Activated T-cell treated with anti-CD3 and anti-CD28 coated beads, Interleukin-2, amount 50 U/mL, for 4 hours (primary cell): ENCODE measurements around the gene RAVER2. TPM values are rescaled to one million over a fixed set of nuclear protein-coding genes. Genes with fewer than 3 reads are reported as not detected.
"Not testable (repeated sequence)": the region's sequence is repeated elsewhere in the genome, so short reads cannot be mapped to it uniquely, and the experiment has no call there.

Experiments
- ATAC-seq, 2 donors: fragments of 200-7000 bp; cut with Tn5 transposase; one replicate each; pipeline ENCODE4 v1.10.0; 2021
- DNase-seq: peaks from one replicate; pipeline ENCODE4 v3.0.0-alpha.2; 2020
- H3K27me3 Mint-ChIP-seq: one replicate; pipeline ENCODE4 v1.8.0; 2021; ENCODE audit warnings: low read depth, mixed read lengths
- H3K36me3 Mint-ChIP-seq: one replicate; pipeline ENCODE4 v1.8.0; 2022; ENCODE audit warnings: mixed read lengths; ENCODE audit not compliant: insufficient read depth
- H3K4me1 Mint-ChIP-seq: one replicate; pipeline ENCODE4 v1.8.0; 2021; ENCODE audit warnings: low read depth, mixed read lengths
- H3K4me3 Mint-ChIP-seq: one replicate; pipeline ENCODE4 v1.8.0; 2021; ENCODE audit warnings: mild to moderate bottlenecking, moderate library complexity, mixed read lengths
- H3K9me3 Mint-ChIP-seq: one replicate; pipeline ENCODE4 v1.8.0; 2021; ENCODE audit warnings: mixed read lengths
- total RNA-seq, 3 donors: library from RNA; stranded (reverse); gene quantifications; one replicate each; pipeline ENCODE4 v1.2.1, GENCODE V29; 2021

The RAVER2 gene
- total RNA-seq, 3 donors from 2014 or later: 1.2 to 1.8 (median 1.3) TPM

GRCh38 chr1:64811131-64811530 is 66.3 kb downstream of the RAVER2 start:
- H3K27me3 Mint-ChIP-seq: no peaks in the 10 kb centered on the region

GRCh38 chr1:64814427-64814826 is 69.6 kb downstream of the RAVER2 start:
- ATAC-seq (no peak), DNase-seq (no peak)
- Mint-ChIP-seq H3K36me3 (no peaks in the 10 kb centered on the region), H3K27me3 (no peaks in the 10 kb centered on the region), H3K4me3 (no peak overlapping the region), H3K9me3 (no peaks in the 10 kb centered on the region), H3K4me1 (no peaks in the 10 kb centered on the region)

More at GRCh38 chr1:64811131-64811530, 66.3 kb downstream of the RAVER2 start:
- H3K4me1 Mint-ChIP-seq: no peaks in the 10 kb centered on the region
- no peak for ATAC-seq
- H3K4me3 Mint-ChIP-seq: no peak overlapping the region
- H3K9me3 Mint-ChIP-seq: no peaks in the 10 kb centered on the region
- no peaks in the 10 kb centered on the region for H3K36me3 Mint-ChIP-seq
- DNase-seq: no peak

- not testable (repeated sequence) for H3K4me1 Mint-ChIP-seq, H3K36me3 Mint-ChIP-seq, H3K9me3 Mint-ChIP-seq, H3K4me3 Mint-ChIP-seq, H3K27me3 Mint-ChIP-seq, DNase-seq, ATAC-seq
Observed at GRCh38 chr1:64817364-64817763, 72.5 kb downstream of the RAVER2 start.

GRCh38 chr1:64820572-64820971 is 75.7 kb downstream of the RAVER2 start:
- not testable (repeated sequence) for ATAC-seq, H3K9me3 Mint-ChIP-seq, H3K4me1 Mint-ChIP-seq, H3K27me3 Mint-ChIP-seq, H3K36me3 Mint-ChIP-seq, DNase-seq, H3K4me3 Mint-ChIP-seq

- ATAC-seq (no peak), DNase-seq (no peak)
- H3K36me3 Mint-ChIP-seq: no peaks in the 10 kb centered on the region
- H3K4me1 Mint-ChIP-seq: peaks cover 19% of the 10 kb centered on the region
- no peak overlapping the region for H3K4me3 Mint-ChIP-seq
- H3K27me3 Mint-ChIP-seq: no peaks in the 10 kb centered on the region
- H3K9me3 Mint-ChIP-seq: no peaks in the 10 kb centered on the region
Observed at GRCh38 chr1:64822621-64823020, 77.7 kb downstream of the RAVER2 start.

- H3K36me3 Mint-ChIP-seq: no peaks in the 10 kb centered on the region
- no peak overlapping the region for H3K4me3 Mint-ChIP-seq
- H3K4me1 Mint-ChIP-seq: peaks cover 31% of the 10 kb centered on the region
- DNase-seq: peak; percentile 56
- ATAC-seq: no peak
- no peaks in the 10 kb centered on the region for H3K9me3 Mint-ChIP-seq
- no peaks in the 10 kb centered on the region for H3K27me3 Mint-ChIP-seq
Observed at GRCh38 chr1:64823691-64824476, 79.0 kb downstream of the RAVER2 start.

GRCh38 chr1:64826991-64827390 is 82.1 kb downstream of the RAVER2 start:
- peaks cover 46% of the 10 kb centered on the region for H3K4me1 Mint-ChIP-seq
- H3K27me3 Mint-ChIP-seq: no peaks in the 10 kb centered on the region
- no peaks in the 10 kb centered on the region for H3K9me3 Mint-ChIP-seq
- ATAC-seq (peak; percentile 79 to 91), DNase-seq (no peak)
- no peaks in the 10 kb centered on the region for H3K36me3 Mint-ChIP-seq
- peak overlapping the region; percentile 16 for H3K4me3 Mint-ChIP-seq

- H3K9me3 Mint-ChIP-seq: no peaks in the 10 kb centered on the region
- ATAC-seq (peak; percentile 16 to 23), DNase-seq (no peak)
- H3K36me3 Mint-ChIP-seq: peaks cover 7% of the 10 kb centered on the region
- no peaks in the 10 kb centered on the region for H3K27me3 Mint-ChIP-seq
- no peak overlapping the region for H3K4me3 Mint-ChIP-seq
- peaks cover 46% of the 10 kb centered on the region for H3K4me1 Mint-ChIP-seq
Observed at GRCh38 chr1:64828829-64829228, 84.0 kb downstream of the RAVER2 start.

GRCh38 chr1:64829411-64830029 is 84.6 kb downstream of the RAVER2 start:
- ATAC-seq: no peak
- Mint-ChIP-seq H3K36me3 (peaks cover 12% of the 10 kb centered on the region), H3K4me3 (no peak overlapping the region), H3K27me3 (no peaks in the 10 kb centered on the region), H3K4me1 (peaks cover 42% of the 10 kb centered on the region), H3K9me3 (no peaks in the 10 kb centered on the region)
- DNase-seq: no peak

GRCh38 chr1:64830030-64830651 is 85.3 kb downstream of the RAVER2 start:
- ATAC-seq: no peak
- H3K4me3 Mint-ChIP-seq: no peak overlapping the region
- no peaks in the 10 kb centered on the region for H3K27me3 Mint-ChIP-seq
- peaks cover 42% of the 10 kb centered on the region for H3K4me1 Mint-ChIP-seq
- peaks cover 15% of the 10 kb centered on the region for H3K36me3 Mint-ChIP-seq
- no peaks in the 10 kb centered on the region for H3K9me3 Mint-ChIP-seq
- no peak for DNase-seq

GRCh38 chr1:64834734-64835133 is 89.9 kb downstream of the RAVER2 start:
- DNase-seq: no peak

GRCh38 chr1:64836802-64837201 is 91.9 kb downstream of the RAVER2 start:
- Mint-ChIP-seq H3K4me3 (no peak overlapping the region), H3K36me3 (peaks cover 58% of the 10 kb centered on the region), H3K9me3 (no peaks in the 10 kb centered on the region), H3K4me1 (no peaks in the 10 kb centered on the region), H3K27me3 (no peaks in the 10 kb centered on the region)
- DNase-seq (no peak), ATAC-seq (no peak)

More at GRCh38 chr1:64834734-64835133, 89.9 kb downstream of the RAVER2 start:
- ATAC-seq: no peak
- Mint-ChIP-seq H3K36me3 (peaks cover 46% of the 10 kb centered on the region), H3K4me1 (peaks cover 7% of the 10 kb centered on the region), H3K4me3 (no peak overlapping the region), H3K9me3 (no peaks in the 10 kb centered on the region), H3K27me3 (no peaks in the 10 kb centered on the region)

GRCh38 chr1:64838486-64838885 is 93.6 kb downstream of the RAVER2 start:
- DNase-seq (no peak), ATAC-seq (no peak)
- H3K27me3 Mint-ChIP-seq: no peaks in the 10 kb centered on the region
- no peaks in the 10 kb centered on the region for H3K4me1 Mint-ChIP-seq
- H3K9me3 Mint-ChIP-seq: no peaks in the 10 kb centered on the region
- no peak overlapping the region for H3K4me3 Mint-ChIP-seq
- H3K36me3 Mint-ChIP-seq: peaks cover 54% of the 10 kb centered on the region

GRCh38 chr1:64839261-64839660 is 94.4 kb downstream of the RAVER2 start:
- peaks cover 56% of the 10 kb centered on the region for H3K36me3 Mint-ChIP-seq
- H3K9me3 Mint-ChIP-seq: no peaks in the 10 kb centered on the region
- H3K27me3 Mint-ChIP-seq: no peaks in the 10 kb centered on the region
- no peaks in the 10 kb centered on the region for H3K4me1 Mint-ChIP-seq
- H3K4me3 Mint-ChIP-seq: no peak overlapping the region
- no peak for ATAC-seq
- DNase-seq: no peak
